HFF-Myc (cell line): ENCODE results near the gene TTLL12.
"Not testable (repeated sequence)": the region's sequence is repeated elsewhere in the genome, so short reads cannot be mapped to it uniquely, and the experiment has no call there.

Source experiments
- DNase-seq: peaks from one replicate; pipeline ENCODE4 v3.0.0-alpha.2; 2011; ENCODE audit warnings: low read depth; ENCODE audit errors: extremely low read depth
- H3K4me3 ChIP-seq: replicated peaks from 2 replicates; pipeline ENCODE4 v1.5.1; 2011; ENCODE audit warnings: low read depth, mild to moderate bottlenecking, control low read depth, low read length
- CTCF ChIP-seq: IDR thresholded peaks from 2 replicates; pipeline ENCODE4 v1.5.1; 2012; ENCODE audit warnings: mild to moderate bottlenecking, low read depth, low read length, control low read depth; ENCODE audit errors: missing control alignments

The TTLL12 gene

GRCh38 chr22:43151251-43152002, 35.5 kb downstream of the TTLL12 start, which contains the start of gene TSPO:
Gene TSPO, plus strand, starts transcription at chr22:43151559. Its CDS starts 7,680 bp downstream, at chr22:43159239.
- H3K4me3 ChIP-seq, result peak within 1 kb of the TSS; percentile 90
- no peak for TF ChIP-seq CTCF
- no peak for DNase-seq

- TF ChIP-seq CTCF, result no peak
- no peak for DNase-seq
- peak overlapping the region; percentile 90 for H3K4me3 ChIP-seq
Measured at GRCh38 chr22:43150731-43151206, 36.2 kb downstream of the TTLL12 start.

- no peak for DNase-seq
- no peak overlapping the region for H3K4me3 ChIP-seq
- no peak for TF ChIP-seq CTCF
Measured at GRCh38 chr22:43148581-43148980, 38.4 kb downstream of the TTLL12 start.

GRCh38 chr22:43147821-43148220, 39.1 kb downstream of the TTLL12 start:
- TF ChIP-seq CTCF, result no peak
- no peak for DNase-seq
- no peak overlapping the region for H3K4me3 ChIP-seq

- H3K4me3 ChIP-seq, DNase-seq: not testable (repeated sequence)
Measured at GRCh38 chr22:43146332-43146731, 40.6 kb downstream of the TTLL12 start.

- not testable (repeated sequence) for DNase-seq, H3K4me3 ChIP-seq
Measured at GRCh38 chr22:43145371-43145770, 41.6 kb downstream of the TTLL12 start.

- no peak for TF ChIP-seq CTCF
- no peak overlapping the region for H3K4me3 ChIP-seq
- no peak for DNase-seq
Measured at GRCh38 chr22:43144949-43145348, 42.0 kb downstream of the TTLL12 start.
